NCI-H510A (cell line): ENCODE results near the gene SLC2A1.

Experiments
- DNase-seq: peaks from one replicate; lab custom pipeline; 2025; lab: John Stamatoyannopoulos, UW

SLC2A1 gene

DNA sequence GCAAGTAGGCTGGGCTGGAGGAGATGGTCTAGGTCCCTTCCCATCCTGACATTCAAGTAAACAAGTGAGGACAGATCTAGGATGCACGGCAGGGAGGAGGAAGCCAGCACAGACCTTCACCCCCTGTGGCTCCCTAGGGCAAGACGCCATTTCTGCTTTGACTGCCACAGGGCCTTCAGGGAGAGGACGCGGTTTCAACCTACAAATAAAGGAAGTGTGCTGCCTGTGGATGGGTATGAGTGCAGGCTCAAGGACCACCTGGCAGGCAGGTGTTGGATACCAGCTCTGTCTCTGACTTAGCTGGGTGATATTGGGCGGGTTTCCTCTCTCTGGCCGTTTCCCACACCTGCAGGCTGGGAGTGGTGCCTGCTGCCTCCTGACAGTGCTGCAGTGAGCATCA, 16.2 kb downstream of the SLC2A1 start:
- peak; percentile 99 for DNase-seq

DNA sequence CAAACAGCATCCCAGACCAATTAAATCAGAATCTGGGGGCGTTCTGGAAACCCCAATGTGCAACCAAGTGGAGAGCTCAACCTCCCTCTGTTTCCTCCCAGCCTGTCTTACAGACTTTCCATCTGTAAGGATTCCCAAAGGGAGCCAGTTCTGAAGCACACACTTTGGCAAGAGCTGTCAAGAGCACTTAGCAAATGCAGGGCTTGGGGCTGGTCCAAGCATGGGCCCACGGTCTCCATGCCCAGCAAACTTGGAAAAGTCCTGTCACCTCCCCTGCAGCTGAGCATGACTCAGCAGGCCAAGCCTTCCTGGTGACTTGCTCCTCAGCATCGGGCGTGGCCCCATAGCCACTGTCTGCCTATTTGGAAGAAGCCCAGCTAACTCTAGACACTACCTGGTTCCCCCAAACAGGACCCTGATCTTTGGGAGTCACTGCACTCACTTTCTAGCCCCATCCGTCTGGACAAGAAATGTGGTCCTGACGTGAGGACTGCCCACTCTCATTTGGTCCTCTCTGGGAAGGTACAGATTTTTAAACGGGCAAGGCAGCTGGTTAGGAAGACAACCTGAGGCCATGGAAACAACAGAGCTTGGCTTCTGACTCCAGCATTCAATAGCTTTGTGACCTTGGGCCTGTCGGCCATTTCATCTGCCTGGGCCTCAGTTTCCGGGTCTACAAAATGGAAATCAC, 16.9 kb downstream of the SLC2A1 start:
- DNase-seq, result peak; percentile 98

DNA sequence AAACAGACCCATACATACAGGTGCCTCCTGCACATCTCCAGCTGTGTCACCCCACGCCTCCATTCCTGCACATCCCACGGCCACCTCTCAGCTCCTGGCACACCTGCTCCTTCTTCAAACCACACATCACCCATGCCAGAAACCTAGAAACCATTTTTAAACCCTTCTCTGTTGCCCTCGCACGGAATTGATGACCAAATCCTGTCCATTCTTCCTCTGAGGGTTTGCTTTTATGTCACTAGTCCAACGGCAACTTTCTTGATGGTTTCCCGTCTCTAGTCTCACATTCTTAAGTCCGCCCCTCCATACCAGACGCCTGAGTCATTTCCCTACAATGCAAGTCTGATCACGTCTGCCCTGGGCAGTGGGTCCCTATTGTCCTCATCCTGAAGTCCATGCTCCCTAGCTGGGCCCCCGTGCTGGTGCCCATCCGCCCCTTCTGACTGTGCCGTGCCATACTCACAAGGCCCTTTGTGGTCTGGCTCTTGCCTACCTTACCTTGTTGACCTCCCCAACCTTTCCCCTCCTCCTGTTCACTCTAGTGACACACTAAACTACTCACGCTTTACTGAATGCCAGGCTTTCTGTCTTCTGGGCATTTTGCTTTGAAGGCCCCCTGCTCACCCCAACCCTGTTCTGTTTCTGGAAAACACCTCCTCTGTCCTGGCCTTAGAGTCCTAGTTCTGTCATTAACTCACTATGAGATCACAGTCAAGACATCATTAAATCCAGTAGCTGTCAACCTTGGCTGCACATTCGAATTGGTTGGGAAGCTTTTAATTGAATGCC, 17.6 kb downstream of the SLC2A1 start:
- no peak for DNase-seq

DNA sequence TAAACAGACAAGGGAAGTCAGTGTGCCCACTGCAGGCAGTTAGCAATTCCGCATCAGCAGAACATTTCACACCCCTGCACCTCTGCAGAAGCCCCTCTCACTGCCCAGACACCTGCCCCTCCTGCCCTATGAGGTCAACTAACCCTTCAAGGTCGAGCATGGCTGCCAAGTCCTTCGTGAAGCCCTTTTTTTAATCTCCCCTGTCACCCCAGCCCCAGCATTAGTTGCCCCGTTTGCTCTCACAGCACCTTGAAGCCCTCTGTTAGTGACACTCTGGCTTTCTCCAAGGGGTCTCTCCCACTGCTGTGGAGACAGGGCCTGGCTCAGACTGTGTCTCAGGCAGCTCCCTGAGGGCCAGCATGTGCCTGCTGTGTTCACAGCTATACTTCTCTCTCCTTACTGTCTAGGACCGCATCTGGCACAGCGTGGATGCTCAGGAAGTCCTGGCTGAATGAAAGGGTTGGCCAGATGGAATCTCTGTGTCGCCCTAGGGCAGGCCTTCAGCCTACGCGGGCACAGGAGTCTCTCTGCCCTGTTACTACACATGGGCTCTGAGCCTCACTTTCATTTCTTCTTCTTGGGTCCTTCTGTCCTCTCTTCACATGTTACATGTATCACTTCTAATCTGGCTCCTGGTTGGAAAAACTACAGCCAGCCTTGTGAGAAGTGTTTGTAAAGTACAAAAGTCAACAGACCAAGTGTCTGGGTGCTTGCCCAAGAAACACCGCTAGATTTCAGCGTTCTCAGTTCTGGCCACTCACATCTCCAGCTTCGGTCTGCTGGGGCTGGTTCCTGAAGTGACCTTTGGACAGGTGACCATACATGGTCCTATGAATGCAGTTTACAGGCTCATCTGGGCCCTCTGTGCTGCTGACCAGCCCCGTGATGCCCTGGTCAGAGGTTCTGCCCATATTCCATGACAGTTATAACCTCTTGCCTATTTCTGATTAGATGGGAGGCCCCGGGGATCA, 19.7 kb downstream of the SLC2A1 start:
- no peak for DNase-seq

DNA sequence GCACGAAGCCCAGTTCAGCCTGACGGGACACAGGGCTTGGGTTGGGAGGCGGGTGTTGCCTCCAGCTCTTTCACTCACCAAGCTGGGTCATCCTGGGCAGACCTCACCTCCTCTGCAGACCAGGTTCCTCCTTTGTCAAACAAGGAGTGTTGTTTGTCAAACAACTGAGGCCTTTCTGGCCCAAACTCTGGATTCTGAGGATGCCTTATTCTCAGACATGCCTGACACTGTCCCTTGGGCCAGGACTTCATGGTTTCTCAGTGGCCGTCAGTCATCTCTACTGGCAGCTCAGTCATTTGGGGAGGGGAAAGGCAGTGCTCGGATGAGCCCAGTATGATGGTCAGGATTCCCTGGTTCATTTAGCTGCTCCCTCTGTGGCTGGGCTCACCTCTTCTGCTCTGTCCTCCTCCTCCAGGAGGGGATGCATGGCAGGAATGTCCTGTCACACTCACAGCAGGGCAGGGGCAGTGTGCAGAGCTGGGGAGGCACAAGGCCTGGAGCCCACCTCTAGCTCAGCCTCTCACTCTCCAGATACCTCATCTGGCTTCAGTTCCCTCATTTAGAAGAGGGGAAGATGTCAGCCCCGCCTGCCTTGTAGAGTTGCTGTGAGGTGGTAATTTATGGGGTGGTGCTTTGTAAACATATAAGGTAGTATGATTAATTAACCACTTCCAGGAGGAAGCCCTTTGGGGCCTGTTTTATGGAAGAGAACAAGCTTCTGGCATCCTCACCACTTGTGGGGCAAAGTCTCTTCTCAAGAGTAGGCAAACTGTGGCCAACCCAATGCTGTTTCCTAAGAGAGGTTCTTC, 20.6 kb downstream of the SLC2A1 start:
- no peak for DNase-seq

DNA sequence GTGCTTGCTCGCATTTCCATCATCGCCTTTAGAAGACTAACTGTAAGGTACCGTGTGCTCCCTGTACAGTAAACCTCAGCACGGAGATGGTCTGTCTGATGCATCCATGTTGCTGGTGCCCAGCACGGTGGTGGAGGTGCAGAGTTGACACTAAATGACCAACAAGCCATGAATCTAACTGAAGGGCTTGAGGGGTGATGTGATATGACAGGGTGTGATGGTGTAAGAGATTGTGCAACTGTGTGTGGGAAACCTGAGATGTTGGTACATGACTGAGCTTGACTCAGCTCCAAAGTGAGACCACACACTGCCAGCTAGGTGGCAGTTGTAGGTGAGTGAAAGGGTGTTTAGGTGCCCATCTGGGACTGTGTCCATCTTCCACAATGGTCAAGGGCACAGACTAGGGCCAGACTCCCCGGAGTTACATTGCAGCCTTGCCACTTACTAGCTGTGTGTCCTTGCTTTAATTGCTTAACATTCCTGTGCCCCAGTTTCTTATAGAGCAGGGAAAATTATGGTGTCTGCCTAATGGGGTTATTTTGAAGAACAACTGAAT, 21.4 kb downstream of the SLC2A1 start:
- peak; percentile 46 for DNase-seq

DNA sequence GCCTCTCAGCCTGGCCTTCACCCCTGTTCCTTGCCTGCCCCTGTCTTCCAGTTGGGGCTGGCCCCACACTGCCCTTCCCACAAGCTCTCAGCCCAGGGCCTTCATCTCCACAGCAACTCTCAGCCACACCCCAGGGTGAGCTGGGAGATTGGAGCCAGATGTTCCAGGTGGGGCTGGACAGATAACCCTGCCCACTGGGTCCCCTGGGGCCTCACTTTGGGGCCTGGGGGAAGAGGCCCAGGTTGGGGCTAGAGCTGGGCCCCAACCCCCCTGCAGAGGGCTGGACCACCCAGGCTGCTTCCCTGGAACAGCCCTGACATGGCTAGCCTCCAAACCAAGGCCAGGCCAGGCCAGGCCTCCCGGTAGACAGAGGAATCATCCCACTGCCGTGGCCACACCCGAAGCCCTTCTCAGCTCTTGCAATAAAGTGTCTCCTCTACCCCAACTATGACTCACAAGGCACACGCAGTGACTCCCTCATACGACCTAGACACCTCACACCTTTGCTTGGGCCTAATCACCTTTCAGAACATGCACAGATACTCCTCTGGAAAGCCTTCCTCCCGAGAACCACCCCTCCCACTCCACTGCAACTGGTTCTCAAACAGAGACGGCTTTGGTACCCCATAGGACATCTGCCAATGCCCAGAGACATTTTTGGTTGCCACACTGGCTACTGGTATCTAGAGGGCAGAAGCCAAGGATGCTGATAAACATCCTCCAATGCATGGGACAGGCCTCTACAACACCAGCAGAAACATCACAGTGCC, 22.2 kb downstream of the SLC2A1 start:
- no peak for DNase-seq

DNA sequence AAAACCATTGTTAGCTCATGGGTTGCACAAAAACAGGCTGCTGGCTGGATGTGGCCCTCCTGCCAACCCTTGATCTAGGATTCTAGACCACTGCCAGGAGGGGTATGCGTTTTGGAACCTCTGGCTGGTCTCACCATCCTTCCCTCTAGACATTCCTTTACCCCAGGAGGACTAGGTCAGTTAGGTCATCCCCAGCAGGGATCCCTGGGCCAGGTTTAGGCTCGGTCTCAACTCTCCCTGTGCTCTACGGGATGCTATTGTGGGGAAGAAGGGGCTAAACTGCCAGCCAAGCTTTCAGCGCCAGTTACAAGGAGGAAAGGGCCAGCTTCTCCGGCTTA, 22.7 kb downstream of the SLC2A1 start:
- DNase-seq, result no peak

DNA sequence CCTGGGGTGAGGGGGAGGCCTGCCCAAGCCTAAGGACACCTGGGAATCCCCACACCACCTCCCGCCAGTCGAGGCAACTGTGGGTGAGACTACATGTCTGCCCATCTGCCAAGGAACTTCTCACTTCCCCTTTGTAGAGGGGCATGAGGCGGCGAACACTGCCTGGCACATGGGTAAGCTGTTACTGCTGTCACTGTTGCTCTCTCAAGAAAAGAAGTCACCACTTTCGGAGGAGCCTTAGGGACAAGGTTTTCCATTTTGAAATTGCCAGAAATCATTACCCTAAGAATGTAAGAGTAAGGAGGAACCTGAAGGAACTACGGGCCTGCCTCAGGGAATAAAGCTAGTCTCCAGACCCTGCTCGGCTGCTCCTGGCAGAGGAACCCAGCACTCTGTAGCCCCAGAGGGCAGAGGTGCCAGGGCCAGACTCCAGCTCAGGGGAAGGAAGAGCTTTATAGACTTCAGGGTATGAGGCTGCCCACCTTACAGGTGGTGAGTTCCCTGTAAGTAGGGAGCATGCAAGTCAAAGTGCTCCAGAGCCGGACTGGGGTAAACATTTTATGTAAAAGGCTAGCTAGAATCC, 23.3 kb downstream of the SLC2A1 start:
- DNase-seq, result no peak

DNA sequence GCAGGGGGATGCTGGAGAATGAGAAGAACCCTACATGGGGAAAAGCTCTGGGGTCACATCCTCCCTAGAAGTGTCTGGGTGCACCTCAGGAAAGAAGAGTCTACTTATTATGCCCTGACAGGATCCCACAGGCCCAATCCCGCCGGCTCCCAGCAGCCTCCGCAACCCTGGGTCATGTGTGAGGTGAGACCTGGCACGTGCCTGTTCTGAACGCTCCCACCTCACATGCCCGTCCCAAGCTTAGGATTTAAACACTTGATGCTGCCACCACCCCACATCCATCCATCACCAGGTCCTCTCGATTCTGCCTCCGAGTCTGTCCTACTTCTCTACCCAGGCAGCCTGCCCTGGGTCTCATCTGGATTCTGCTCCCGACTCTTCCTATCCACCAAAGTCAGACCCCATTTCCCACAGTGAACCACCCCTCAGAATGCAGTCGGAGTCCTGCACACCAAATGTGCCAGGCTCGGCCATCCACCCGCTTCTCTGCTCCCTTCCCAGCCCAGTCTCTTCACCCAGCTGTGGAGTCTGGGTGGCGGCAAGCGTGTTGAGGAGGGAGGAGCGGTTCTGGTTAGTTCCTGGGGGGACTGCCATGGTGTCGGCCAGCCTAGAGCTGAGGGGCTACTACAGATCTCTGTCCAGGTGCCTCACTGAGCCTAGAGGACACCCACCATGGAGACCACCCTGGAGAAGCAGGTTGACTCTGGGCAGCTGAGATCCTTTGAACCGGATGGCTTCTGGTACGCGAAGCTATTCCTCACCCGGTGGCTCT, 23.9 kb downstream of the SLC2A1 start:
- DNase-seq, result no peak

DNA sequence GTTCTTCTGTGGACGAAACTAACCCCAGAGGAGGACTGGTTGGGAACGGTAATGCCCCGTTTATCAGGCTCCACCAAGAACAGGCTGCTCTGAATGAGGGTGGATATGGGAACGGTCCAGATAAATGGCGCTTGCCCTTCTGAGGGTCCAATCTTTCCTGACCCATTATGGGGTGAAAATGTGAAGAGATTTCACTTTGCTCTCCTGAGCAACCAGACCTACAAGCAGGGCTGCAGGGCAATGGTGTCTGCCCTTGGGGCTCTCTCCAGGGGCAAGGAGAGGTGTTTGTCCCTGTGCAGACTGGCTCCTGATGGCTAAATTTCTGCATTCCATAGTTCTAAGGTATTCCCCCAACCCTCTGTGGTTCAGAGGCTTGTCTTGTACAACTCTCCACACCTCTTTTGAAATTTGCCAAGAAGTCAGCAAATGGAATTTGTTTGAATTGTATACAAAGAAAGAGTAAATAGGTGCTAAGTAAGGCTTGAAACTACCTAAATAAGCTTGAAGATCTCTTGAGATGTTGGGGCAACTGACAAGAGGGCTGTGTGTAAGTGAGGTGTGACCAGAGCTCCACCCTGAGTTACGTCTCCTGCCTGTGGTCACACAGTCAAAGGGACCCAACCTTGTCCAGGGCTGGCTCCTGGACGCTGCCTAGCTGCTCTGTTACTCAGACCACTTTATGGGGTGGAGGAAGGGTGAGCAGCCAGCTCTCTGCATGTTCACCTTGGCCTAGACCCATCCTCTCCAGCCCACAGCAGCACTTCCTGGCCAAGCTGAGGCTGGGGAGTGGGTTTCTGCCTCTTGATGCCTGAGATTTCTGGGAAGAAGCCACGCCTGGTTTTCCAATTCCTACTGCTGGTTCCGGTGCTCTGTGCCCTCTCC, 24.8 kb downstream of the SLC2A1 start:
- DNase-seq, result no peak

DNA sequence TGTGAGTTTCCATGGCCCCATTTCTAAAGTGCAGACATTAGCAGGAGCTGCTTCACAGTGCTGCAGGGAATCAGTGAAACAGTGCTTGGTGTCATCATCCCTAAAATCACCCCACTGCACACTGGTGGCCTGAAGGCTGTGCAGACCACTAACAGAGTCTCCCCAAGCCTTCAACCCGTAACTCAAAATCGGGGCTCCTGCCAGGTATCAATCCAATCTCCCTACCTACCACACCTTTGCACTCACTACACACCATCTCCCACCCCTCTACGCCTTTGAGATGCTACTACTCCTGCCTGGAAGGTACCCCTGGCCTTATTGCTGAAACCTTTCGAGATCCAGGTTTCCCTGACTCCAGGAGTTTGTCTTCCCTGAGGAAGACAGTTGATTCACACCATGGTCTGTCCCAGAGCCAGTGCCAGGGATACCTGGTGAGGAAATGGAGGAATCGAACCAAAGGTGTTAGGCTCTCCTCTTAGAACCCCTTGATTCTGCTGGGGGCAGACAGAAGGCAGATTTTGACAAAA, 25.5 kb downstream of the SLC2A1 start:
- no peak for DNase-seq

DNA sequence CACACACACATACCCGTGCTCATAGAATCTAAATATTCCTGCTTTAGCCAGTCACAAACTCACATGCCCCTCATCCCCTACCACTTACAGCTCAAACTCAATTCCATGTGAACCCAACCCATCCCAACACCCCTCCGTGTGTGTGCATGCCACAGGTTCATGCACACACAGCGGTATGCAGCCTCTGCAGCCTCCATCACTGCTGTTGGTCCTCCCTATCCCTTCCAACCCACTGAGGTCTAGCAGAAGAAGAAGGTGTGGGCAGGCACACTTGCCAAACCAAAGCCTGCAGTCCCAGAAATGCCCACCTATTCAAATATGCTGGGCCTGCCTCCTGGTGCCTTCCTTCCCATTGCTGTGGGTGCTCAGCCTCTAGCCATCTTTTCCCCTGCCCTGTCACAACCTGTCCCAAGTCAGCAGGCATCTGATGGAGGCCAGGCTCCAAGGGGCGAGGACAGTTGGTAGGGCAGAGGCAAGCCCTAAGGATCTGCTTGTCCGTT, 26.2 kb downstream of the SLC2A1 start:
- DNase-seq, result no peak

DNA sequence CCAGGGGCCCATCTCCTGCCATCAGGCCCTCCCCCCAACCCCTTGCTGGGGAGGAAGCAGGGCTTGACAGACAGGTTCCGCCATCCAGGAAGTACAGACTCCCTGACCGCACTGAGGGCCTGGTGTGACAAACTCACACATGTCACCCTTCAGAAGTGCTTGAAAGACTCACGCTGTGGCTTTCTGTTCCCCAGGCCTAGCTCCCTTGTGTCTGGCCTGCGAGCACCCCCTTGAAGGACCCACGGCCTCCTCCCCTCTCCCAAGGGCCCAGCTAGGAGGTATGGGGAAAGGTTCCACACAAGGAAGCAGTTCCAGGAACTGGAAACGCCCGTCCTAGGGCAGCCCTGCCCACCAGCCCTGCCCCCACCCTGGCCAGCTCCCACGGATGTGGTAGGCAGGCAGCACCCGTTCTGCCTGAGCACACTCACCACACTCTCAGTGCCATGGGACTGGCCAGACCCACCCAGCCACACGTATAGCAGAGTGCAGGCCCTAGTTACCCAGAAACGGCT, 26.7 kb downstream of the SLC2A1 start:
- DNase-seq, result peak; percentile 95

DNA sequence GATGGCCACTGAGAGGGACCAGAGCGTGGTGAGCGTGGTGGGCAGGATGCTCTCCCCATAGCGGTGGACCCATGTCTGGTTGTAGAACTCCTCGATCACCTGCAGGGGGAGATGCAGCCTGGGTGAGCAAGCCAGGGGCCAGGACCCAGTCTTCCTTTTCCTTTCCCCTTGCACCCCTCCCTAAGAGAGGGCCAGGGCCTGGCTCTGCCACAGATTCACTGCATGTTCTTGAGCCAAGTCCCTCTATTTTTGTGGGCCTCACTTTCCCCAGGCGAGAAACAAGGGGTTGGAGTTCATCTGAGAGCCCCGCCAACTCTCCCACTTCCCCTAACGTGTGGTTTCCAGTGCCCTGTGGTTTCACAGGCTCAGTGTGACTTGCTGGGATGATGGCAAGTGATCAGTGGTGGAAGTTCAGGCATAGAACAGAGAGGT, 27.5 kb downstream of the SLC2A1 start:
- DNase-seq, result peak; percentile 66

DNA sequence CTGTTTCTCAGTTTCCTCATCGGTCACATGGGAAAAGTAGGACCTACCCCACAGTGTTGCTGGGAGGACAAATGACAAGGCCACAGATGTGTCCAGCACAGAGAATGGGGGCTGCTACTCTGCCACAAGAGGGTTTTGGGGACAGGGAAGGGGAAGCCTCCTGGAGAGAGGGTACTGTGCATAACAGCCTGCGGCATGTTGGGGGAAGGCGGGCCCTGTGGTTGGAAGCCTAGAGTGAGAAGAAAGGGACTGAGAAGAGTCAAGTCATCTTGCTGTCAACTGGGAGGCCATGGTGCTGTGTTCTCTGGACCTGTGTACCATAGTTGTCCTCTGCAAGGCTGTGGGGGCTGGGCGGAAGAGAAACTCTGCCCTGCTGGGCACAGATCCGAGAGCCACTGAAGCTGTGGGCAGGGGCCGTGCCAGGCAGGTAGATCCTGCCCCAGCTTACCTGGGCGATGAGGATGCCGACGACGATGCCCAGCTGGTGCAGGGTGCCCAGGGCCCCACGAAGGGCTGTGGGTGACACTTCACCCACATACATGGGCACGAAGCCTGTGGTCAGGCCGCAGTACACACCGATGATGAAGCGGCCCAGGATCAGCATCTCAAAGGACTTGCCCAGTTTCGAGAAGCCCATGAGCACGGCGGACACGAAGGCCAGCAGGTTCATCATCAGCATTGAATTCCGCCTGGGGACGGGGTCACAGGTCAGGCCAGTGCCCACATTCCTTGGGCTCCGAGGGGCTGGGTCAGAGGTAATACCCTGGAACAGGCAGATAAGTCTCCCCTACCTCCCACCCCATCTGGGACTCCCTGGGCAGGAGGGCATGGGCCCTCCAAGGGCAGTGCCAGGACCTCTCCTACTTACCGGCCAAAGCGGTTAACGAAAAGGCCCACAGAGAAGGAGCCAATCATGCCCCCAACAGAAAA, 28.2 kb downstream of the SLC2A1 start:
- no peak for DNase-seq
